Loucy (cell line): ENCODE results near the gene CIAO3.

Source experiments
- H2AFZ ChIP-seq: fragments of 200-600 bp; sonication (generic); 2 replicates; pipeline ENCODE4 v1.6.0; 2016; ENCODE audit warnings: antibody characterized with exemption, mild to moderate bottlenecking, low read length, moderate library complexity
- H3F3A ChIP-seq: fragments of 200-600 bp; 2 replicates; pipeline ENCODE4 v1.6.0; 2016; ENCODE audit warnings: antibody characterized with exemption, low read depth, mild to moderate bottlenecking
- H3K27me3 ChIP-seq: fragments of 200-600 bp; sonication (generic); 2 replicates; pipeline ENCODE4 v1.6.1; 2014; ENCODE audit warnings: low read length, mild to moderate bottlenecking; ENCODE audit not compliant: insufficient read depth, poor library complexity, severe bottlenecking
- H3K36me3 ChIP-seq: fragments of 200-600 bp; sonication (generic); 2 replicates; pipeline ENCODE4 v1.6.1; 2016; ENCODE audit warnings: low read length; ENCODE audit not compliant: insufficient read depth
- H3K4me1 ChIP-seq: fragments of 200-600 bp; sonication (generic); 2 replicates; pipeline ENCODE4 v1.5.1; 2014; ENCODE audit warnings: low read length, mild to moderate bottlenecking; ENCODE audit not compliant: insufficient read depth, poor library complexity, severe bottlenecking
- H3K4me2 ChIP-seq: fragments of 200-600 bp; sonication (generic); 2 replicates; pipeline ENCODE4 v1.6.0; 2014; ENCODE audit warnings: antibody characterized with exemption, low read length, low read depth, mild to moderate bottlenecking; ENCODE audit not compliant: poor library complexity, severe bottlenecking
- H3K4me3 ChIP-seq: fragments of 200-600 bp; sonication (generic); 2 replicates; pipeline ENCODE4 v1.5.1; 2014; ENCODE audit warnings: low read length, mild to moderate bottlenecking, mixed read lengths; ENCODE audit not compliant: poor library complexity, severe bottlenecking
- H3K79me2 ChIP-seq: fragments of 200-600 bp; sonication (generic); 2 replicates; pipeline ENCODE4 v1.6.1; 2014; ENCODE audit warnings: low read length; ENCODE audit not compliant: insufficient read depth
- H3K9ac ChIP-seq: fragments of 200-600 bp; sonication (generic); 2 replicates; pipeline ENCODE4 v1.6.0; 2014; ENCODE audit warnings: mild to moderate bottlenecking, low read depth, low read length, moderate library complexity; ENCODE audit not compliant: poor library complexity, severe bottlenecking
- H3K9me2 ChIP-seq: fragments of 200-600 bp; sonication (generic); replicated peaks from 2 replicates; pipeline ENCODE4 v1.6.1; 2016; ENCODE audit warnings: low read depth, low read length, mixed read lengths
- H3K9me3 ChIP-seq: fragments of 200-600 bp; sonication (generic); 2 replicates; pipeline ENCODE4 v1.6.1; 2014; ENCODE audit warnings: mild to moderate bottlenecking, antibody characterized with exemption, low read length, low read depth; ENCODE audit not compliant: insufficient read depth
- H4K20me1 ChIP-seq: fragments of 200-600 bp; sonication (generic); 2 replicates; pipeline ENCODE4 v1.6.0; 2014; ENCODE audit warnings: antibody characterized with exemption, low read length, mild to moderate bottlenecking; ENCODE audit not compliant: insufficient read depth, poor library complexity, severe bottlenecking
- CTCF ChIP-seq: fragments of 200-600 bp; sonication (generic); conservative IDR thresholded peaks from 2 replicates; pipeline ENCODE4 v1.5.1; 2014; ENCODE audit warnings: mild to moderate bottlenecking, antibody characterized with exemption, low read length
- EZH2phosphoT487 ChIP-seq: fragments of 200-600 bp; IDR thresholded peaks from 2 replicates; pipeline ENCODE4 v1.6.1; 2018; ENCODE audit warnings: antibody characterized with exemption, mild to moderate bottlenecking, moderate library complexity, borderline replicate concordance

Gene CIAO3

GRCh38 chr16:775236-775796 is 34.5 kb upstream of the CIAO3 start:
- H3K36me3 ChIP-seq = no peaks in the 10 kb centered on the region
- no peaks in the 10 kb centered on the region for H3K4me1 ChIP-seq
- TF ChIP-seq CTCF (no peak), EZH2phosphoT487 (no peak)
- no peaks in the 10 kb centered on the region for H3F3A ChIP-seq
- H3K9ac ChIP-seq = no peak overlapping the region
- no peak overlapping the region for H3K4me2 ChIP-seq
- H3K9me3 ChIP-seq = no peaks in the 10 kb centered on the region
- no peak overlapping the region for H2AFZ ChIP-seq
- no peaks in the 10 kb centered on the region for H4K20me1 ChIP-seq
- no peak overlapping the region for H3K4me3 ChIP-seq
- H3K79me2 ChIP-seq = no peaks in the 10 kb centered on the region
- no peaks in the 10 kb centered on the region for H3K27me3 ChIP-seq
- H3K9me2 ChIP-seq = no peaks in the 10 kb centered on the region

- Histone ChIP-seq H3K27me3 (no peaks in the 10 kb centered on the region), H3K36me3 (no peaks in the 10 kb centered on the region), H3K9me2 (no peaks in the 10 kb centered on the region), H4K20me1 (no peaks in the 10 kb centered on the region), H3K9ac (no peak overlapping the region), H3K4me3 (no peak overlapping the region), H3K4me1 (no peaks in the 10 kb centered on the region), H3F3A (no peaks in the 10 kb centered on the region), H2AFZ (no peak overlapping the region), H3K79me2 (no peaks in the 10 kb centered on the region), H3K4me2 (no peak overlapping the region), H3K9me3 (no peaks in the 10 kb centered on the region)
- TF ChIP-seq CTCF = no peak
- TF ChIP-seq EZH2phosphoT487 = no peak
Measured at GRCh38 chr16:774086-775001, 33.5 kb upstream of the CIAO3 start.

- H3K4me2 ChIP-seq = no peak overlapping the region
- H3K79me2 ChIP-seq = no peaks in the 10 kb centered on the region
- TF ChIP-seq EZH2phosphoT487 = no peak
- no peak for TF ChIP-seq CTCF
- H3K9me2 ChIP-seq = no peaks in the 10 kb centered on the region
- H4K20me1 ChIP-seq = no peaks in the 10 kb centered on the region
- no peaks in the 10 kb centered on the region for H3K36me3 ChIP-seq
- H2AFZ ChIP-seq = no peak overlapping the region
- H3K9me3 ChIP-seq = no peaks in the 10 kb centered on the region
- H3K9ac ChIP-seq = no peak overlapping the region
- H3K27me3 ChIP-seq = no peaks in the 10 kb centered on the region
- H3F3A ChIP-seq = no peaks in the 10 kb centered on the region
- H3K4me1 ChIP-seq = no peaks in the 10 kb centered on the region
- no peak overlapping the region for H3K4me3 ChIP-seq
Measured at GRCh38 chr16:772959-773358, 32.2 kb upstream of the CIAO3 start.
